ENCODE results near the gene HDAC4.
"Not testable (repeated sequence)": the region's sequence is repeated elsewhere in the genome, so short reads cannot be mapped to it uniquely, and the experiment has no call there.

The HDAC4 gene

DNA sequence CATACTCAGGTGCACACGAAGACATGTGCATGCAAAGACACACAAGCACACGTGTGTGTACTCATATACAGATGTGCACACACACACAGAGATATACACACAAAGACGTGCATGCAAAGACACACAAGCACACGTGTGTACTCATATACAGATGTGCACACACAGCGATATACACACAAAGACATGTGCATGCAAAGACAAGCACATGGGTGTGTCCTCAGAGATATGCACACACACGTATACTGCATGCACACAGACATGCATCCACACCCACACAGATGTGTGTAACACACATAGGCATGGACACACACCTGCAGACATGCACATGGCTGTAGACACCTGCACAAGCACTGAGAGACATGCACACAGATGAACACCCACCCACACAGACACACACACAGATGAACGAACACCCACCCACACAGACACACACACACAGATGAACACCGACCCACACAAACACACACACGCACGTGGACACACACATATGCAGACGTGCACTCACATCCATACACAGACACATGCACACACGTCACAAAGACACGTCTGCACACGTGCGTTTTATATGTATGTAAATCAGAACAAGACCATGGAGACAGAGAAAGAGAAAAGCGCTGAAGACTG, 321.0 kb downstream of the HDAC4 start:
- in situ Hi-C loops (cut with MboI; ENCODE audit: low sequenced_read_pairs): no loop called here

DNA sequence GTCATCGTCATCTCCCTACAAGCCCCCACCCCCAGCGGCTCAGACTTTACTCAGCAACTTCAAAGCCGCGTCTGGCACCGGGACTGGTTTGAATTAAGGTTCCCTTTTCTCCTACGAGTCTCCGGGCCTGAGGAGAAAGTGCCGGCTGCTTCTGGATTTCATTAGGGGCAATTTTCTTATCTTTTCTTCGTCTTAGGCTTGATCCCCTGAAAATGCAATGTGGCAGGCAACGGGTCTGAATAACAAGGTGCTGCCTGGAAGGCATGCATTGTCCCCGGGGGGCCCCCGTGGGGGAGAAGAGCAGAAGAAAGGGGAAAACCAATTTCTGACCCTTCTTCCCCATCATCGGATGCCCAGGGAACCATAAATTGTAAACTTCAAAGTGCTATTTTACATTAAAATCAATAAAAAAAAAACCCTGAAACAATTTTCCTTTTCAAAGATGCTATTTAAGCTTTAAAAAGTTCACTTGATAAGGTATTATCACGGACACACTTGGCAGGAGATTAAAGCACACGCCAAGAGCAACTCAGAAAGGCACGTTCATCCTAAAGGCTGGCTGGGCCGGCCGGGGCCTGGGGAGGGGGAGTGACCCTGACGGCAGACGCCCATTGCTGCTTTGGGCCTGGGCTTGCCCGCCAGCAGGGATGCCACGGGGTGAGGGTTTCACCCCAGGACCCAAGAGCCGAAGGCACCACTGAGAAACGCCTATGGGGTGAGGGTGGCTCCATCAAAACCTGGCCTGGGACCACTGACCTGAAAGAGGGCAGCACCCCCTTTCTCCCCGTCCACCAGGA, 322.5 kb downstream of the HDAC4 start:
- in situ Hi-C loops (cut with MboI; ENCODE audit: low sequenced_read_pairs): no loop called here

DNA sequence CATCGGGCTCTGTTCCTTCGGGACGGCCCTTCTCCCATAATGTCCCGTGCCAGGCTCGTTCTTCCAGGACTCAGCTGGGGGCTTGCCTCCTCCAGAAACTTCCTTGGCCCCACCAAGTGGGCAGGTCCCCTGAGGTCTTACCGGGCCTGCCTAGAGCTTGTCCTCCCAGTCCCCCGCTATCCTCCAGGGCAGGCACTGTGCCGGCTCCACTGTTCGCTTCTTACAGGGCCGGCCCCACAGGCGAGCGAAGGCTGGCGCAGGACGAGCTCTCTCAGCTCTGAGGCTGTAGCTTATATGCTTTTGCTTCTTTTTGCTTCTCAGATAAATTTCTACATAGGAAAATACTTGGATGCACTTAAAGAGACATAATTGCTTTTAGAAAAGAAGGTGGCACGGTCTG, 323.6 kb downstream of the HDAC4 start:
- in situ Hi-C loops (cut with MboI; ENCODE audit: low sequenced_read_pairs): no loop called here

DNA sequence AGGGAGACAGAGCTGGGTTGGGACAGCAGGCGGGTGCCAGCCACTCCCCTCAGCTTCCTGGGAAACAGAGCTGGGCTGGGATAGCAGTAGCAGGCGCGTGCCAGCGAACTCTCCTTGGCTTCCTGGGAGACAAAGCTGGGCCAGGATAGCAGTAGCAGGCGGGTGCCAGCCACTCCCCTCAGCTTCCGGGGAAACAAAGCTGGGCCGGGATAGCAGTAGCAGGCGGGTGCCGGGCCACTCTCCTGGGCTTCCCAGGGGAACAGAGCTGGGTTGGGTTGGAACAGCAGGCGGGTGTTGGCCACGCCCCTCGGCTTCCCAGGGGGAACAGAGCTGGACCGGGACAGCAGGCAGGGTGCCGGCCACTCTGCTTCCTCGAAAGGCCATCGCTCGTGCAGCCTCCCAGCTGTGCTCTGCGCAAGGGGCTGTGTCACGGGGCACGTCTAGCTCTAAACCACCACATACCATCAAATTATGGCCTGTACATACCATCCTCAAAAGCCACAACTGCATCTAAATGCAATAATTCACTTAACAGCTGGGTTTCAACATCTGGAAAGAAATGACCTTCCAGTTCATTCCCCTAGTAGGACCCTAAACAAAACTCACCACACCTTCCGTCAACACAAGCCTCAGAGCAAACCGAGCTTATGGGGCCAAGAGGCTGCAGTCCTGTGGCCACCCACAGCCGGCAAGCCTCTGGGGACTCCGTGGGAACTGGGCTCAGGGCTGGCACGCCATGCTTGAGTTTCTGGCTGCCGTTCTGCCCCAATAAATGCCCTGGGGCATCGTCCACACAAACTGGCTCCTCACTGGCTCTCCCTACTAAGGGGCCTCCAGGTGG, 324.7 kb downstream of the HDAC4 start:
- in situ Hi-C loops (cut with MboI; ENCODE audit: low sequenced_read_pairs): no loop called here

DNA sequence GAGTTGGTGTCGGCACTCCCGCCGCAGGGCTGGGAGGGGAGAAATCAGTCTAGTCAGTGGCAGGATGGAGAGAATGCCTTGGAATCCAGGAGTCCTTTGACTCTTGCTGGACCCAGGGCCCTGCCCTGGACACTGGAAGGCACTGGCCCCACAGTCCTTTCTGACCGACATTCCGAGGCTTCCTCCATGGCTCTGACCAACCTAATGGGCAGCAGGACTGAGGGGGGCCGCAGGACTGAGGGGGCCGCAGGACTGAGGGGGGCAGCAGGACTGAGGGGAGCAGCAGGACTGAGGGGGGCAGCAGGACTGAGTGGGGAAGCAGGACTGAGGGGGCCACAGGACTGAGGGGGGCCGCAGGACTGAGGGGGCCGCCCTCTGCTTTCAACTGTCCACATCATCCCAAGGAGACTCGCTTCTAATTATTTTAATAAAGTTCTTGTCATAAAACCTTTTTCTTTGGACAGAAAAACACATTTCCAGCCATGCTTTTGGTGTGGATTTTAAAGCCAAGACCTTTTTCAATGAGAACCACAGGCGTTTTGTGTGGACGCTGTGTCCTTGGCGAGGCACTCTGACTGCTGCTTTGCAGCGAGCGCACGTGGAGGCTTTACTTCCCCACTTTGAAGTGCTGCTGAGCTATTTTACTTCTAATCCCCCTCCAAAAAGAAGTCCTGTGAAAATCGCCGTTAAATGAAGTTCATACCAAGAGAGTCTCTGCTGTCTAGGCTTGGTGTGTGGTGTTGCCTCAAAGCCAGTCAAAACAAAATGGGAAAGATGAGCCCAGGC, 326.9 kb downstream of the HDAC4 start:
- in situ Hi-C loops (cut with MboI; ENCODE audit: low sequenced_read_pairs): no loop called here

DNA sequence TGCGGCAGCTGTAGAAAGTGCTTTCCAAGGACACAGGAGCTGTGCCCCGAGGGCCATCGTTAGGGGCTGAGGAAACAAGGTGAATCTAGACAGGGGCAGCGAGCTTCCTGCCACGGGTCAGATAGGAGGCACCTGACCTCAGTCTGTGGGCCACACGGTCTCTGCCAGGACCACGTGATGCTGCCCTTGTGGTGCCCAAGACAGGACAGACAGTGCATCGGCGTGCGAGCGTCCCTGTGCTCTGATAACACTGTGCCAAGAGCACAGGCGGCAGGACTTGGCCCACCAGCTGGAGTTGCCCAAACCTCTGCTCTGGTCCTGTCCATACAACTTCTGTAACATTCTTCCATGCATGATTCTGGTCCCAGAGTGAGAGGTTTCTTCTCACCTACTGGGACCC, 327.6 kb downstream of the HDAC4 start:
- in situ Hi-C loops (cut with MboI; ENCODE audit: low sequenced_read_pairs): no loop called here

DNA sequence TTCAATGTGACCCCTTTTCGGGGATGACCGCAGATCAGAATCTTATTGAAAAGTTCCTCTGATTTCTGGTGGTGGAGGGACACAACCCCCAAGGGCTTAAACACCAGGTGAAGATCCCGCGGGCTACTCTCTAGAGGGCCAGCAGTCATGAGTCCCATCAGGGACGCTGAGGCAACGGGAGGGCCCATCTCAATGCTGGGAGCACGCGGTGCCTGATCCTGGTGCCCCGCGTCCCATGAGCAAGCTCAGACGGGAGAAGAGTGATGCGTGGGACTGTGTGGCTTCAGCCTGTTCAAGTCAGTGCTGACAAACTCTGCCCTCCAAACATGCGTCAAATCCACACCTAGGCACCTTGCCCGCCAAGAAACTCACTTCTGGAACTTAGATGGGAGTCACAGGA, 328.0 kb downstream of the HDAC4 start:
- in situ Hi-C loops (cut with MboI; ENCODE audit: low sequenced_read_pairs): no loop called here

DNA sequence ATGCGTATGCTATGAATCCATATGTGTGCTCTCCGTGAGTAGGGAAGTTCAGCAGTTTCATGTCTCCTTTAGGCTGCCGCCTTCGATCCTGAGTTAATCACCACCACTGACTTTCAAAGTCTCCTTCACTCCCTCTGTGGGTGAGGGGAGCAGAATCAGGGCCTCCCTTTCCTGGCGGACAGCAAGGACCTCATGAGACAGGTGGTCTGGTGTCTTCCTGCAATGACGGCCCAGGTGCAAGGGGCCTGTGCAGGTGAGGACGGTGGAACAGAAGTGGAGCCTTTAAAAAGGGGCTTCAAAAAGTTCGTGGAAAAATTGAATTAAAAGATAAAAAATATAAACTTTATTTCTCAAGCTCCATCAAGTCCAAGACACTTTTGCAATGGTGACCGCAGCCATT, 330.4 kb downstream of the HDAC4 start:
- in situ Hi-C loops (cut with MboI; ENCODE audit: low sequenced_read_pairs): no loop called here

DNA sequence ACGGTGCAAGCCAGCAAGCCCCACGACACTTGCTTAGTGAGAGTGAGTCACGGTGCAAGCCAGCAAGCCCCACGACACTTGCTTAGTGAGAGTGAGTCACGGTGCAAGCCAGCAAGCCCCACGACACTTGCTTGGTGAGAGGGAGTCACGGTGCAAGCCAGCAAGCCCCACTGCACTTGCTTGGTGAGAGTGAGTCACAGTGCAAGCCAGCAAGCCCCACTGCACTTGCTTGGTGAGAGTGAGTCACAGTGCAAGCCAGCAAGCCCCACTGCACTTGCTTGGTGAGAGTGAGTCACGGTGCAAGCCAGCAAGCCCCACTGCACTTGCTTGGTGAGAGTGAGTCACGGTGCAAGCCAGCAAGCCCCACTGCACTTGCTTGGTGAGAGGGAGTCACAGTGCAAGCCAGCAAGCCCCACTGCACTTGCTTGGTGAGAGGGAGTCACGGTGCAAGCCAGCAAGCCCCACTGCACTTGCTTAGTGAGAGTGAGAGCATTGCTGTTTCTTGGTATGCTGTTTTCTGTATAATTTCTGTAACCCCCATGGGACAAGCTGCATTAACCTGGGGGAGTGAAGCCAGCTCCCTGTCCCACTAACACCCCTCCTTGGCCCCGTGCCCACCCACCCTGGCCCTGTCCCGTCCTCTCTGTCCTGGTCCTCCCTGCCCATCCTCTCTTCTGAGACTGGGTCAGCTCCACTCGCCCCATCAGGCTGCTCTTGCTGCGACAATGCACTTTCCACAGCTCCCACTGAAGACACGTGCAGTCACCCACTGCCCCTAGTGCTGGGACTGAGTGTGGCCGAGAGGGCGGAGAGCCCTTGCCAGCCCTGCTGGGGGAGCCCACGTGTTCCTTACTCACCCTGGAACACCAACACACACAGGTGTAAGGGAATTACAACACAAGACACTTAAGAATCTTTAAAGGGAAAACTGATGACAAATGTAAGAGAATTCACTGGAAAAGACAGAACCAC, 331.2 kb downstream of the HDAC4 start:
- in situ Hi-C loops (cut with MboI; ENCODE audit: low sequenced_read_pairs): not testable (repeated sequence)

DNA sequence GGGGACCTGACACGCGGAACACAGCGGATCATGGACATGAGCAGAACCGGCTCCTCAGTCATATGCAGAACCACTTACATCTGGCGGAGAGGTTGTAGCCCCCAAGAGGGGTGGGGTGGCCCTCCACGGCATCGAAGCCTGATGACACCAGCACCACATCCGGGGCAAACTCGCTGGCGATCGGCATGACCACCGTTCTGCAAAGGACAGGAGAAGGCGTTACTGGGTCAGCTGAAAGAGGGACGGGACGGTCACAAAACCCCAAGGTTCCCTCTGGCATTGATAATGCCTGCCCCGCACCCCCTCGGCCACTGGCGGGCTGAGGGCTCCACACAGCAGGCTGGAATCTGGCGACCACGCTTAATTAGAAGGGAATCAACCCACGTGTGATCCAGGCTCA, 332.4 kb downstream of the HDAC4 start:
- in situ Hi-C loops (cut with MboI; ENCODE audit: low sequenced_read_pairs): no loop called here

DNA sequence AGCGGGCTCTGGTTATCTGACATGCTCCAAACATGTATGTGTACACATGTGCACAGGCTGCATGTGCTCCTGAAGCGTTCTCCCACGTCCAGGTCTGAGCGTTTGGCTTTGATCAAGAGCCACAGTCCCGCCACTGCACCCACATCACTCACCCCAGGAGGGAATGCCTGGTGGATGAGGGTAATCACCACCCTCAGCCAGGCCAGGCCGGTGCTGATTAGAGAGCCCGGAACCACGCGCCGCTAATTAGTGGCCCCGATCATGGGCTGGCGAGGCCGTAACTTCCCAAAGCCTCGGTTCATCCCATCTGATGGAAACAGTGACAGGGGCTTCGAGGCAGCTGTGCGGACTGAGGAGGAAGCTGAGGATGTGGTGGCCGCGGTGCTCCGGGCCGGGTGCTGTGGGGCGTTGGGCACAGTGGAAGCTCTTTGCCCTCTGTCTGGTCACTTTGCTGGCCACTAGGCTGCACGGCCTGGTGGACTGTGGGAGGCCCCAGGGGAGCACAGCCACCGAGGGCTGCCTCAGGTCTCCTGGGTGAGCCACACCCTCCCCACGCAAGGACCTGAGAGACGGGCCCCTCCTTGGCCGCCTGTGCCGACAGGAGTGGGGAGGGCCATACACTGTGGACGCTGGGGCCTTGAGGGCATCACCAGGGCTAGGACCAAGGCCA, 333.5 kb downstream of the HDAC4 start:
- in situ Hi-C loops (cut with MboI; ENCODE audit: low sequenced_read_pairs): no loop called here

DNA sequence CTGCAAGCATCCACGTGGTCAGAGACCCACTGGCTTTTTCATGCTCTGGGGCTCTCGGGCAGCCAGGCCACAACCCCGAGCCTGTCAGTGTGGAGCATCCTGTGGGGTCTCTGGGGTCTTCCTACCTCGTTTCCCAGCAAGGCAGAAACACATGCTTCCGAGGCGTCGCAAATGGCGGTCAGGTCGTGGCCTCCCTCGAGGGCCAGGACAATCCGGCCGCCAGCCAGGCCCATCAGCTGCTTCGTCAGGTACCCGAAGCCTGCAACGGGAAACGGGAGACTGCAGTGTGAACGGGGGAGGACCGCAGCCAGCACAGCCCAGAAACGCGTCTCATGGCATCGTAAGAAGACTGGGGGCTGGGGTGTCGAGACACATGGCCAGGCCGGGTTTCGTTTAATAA, 334.2 kb downstream of the HDAC4 start:
- in situ Hi-C loops (cut with MboI; ENCODE audit: low sequenced_read_pairs): no loop called here

DNA sequence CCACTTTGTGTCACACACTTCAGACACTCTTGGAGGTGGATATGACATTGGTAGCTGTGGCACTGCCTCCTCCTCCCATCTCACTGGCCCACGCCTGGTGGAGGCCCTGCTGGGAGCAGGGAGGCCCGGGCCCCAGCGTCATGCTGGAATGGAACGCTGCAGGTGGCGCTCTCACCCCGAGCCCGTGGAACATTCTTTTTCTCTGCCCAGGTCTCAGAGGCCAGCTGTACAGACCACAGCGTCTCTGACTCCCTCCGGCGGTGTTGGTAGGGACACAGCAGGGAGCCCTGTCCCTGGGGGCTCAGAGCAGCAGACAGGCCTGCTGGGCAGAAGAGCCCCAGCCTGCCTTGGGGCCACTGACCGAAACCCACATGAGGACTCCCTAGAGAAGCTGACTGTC, 334.9 kb downstream of the HDAC4 start:
- in situ Hi-C loops (cut with MboI; ENCODE audit: low sequenced_read_pairs): no loop called here

DNA sequence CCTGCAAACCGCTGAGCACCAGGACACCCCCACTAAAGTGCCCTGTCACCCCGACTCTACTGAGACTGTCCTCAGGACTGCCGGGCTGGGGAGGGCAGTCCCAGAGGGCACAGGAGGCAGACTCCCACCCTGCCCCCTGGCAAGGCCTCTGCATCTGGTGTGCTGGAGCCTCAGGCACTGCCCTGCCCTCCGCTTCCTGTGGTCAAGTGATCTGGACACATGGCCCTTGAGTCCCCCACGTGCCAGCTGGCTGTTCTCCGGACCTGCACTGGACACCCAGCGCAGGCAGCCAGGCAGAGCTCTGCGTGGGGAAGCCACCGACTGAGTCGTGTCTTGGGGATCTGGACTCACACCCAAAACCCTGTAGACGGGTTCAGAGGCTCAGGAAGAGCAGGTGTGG, 335.3 kb downstream of the HDAC4 start:
- in situ Hi-C loops (cut with MboI; ENCODE audit: low sequenced_read_pairs): no loop called here

DNA sequence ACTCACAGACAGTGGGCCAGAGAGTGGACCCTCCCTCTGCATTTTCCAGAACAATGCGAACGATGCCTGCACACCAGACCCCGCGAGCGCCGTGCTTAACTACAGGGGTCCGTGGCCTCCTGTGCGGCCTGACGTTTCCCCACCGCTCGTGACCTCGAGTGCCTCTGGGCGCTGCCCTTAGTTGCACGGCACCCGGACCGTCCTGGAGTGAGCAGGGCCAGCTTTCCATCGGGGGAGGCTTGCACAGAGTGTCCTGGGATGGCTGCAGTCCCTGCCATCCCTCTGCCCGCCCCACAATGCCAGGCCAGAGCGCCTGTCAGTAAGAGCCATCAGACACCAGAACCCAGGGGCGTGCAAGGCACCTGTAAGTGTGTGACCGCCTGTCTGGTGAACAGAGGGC, 335.9 kb downstream of the HDAC4 start:
- in situ Hi-C loops (cut with MboI; ENCODE audit: low sequenced_read_pairs): no loop called here

DNA sequence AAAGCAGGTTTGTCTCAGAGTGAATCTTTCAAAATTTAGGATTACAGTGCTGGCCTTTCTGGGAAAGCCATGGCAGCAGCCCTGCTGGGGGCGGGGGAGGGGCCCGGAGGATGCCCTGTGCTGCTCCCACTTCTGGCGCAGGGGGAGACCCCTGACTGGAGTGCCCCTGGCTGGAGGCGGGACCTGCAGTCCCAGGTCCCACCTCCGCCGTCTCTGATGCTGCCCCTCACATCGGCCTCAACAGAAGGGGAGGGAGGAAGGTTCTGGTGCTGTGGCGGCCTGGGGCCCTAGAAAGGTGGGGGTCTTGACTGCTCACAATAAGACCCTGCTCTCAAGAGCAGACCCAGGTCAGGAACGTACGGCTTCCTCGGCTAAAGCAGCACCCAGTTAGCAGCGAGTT, 336.6 kb downstream of the HDAC4 start:
- in situ Hi-C loops (cut with MboI; ENCODE audit: low sequenced_read_pairs): no loop called here

DNA sequence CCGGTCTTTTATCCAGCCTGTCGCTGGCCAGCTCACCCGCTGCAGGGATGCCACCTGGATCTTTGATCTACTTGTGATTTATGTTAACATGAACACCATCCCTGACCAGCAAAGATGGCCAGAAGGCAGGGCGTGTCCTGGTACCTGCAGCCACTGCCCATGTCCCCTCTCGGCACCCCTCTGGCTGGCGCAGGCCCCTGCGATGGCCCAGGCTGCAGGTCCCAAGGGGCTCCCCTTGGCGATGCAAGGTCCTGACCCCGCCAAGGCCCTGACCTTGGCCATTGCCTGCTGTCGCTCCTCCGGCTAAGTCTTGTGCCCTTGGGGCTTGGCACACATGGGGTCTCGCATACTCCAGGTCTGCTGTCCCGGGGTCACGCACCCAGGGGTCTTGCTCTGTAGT, 338.1 kb downstream of the HDAC4 start:
- in situ Hi-C loops (cut with MboI; ENCODE audit: low sequenced_read_pairs): no loop called here

DNA sequence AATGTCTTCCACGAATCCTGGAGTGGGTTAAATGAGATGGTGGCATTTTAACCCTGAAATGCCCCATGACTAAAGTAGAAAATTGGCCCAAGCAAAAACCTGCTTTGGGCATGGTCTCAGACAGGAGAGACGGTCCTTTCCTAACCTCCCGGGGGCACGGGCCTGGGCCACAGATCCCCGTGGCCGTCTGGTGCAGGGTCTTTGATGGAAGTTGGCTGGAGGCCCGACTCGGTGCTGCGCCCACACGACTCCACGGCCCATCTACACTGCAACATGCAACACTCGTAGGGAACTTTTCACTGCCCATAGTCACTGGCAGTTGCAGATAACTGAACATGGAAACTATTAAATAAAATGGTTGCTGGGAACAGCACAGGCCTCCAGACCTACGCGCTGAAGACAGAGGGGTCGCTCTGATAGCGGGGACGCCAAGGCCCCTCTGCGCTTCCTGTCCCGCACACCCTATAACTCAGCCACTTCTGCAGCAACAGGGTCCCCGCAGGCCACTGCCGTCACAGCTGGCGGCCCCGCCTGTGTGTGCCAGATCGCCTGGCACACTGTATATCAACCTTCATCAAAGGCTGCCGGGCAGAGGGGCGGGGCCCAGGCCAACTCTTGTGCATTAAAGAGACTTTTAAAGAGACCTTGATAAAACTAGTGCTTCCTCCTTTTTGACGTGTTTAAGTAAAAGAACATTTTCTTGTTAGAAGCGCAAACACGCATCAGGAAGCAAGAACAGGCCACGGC, 338.8 kb downstream of the HDAC4 start:
- in situ Hi-C loops (cut with MboI; ENCODE audit: low sequenced_read_pairs): no loop called here

Data from HL-60/S4 treated with phorbol 12-myristate 13-acetate at 8.2 ng/mL for 4 days and 3 days (cell line).